Neural crest cell (in vitro differentiated cells): Measurements from ENCODE around the gene PPP2R2D. TPM values are rescaled to one million over a fixed set of nuclear protein-coding genes. Genes with fewer than 3 reads are reported as not detected.

Experiments used
- DNase-seq: peaks from one replicate; pipeline ENCODE4 v3.0.0; 2021; ENCODE audit warnings: low read depth, mixed read lengths, low spot score
- H3K27ac Mint-ChIP-seq: one replicate; pipeline ENCODE4 v1.8.0; 2021; ENCODE audit warnings: mild to moderate bottlenecking, mixed read lengths; ENCODE audit not compliant: unreplicated experiment
- H3K27me3 Mint-ChIP-seq: 2 replicates; pipeline ENCODE4 v1.8.0; 2021; ENCODE audit warnings: low read depth, mild to moderate bottlenecking, mixed read lengths
- H3K36me3 Mint-ChIP-seq: 2 replicates; pipeline ENCODE4 v1.8.0; 2021; ENCODE audit warnings: low read depth, mild to moderate bottlenecking, mixed read lengths
- H3K4me1 Mint-ChIP-seq: 2 replicates; pipeline ENCODE4 v1.8.0; 2021; ENCODE audit warnings: mixed read lengths
- H3K4me3 Mint-ChIP-seq: one replicate; pipeline ENCODE4 v1.8.0; 2021; ENCODE audit warnings: mild to moderate bottlenecking, mixed read lengths
- H3K9me3 Mint-ChIP-seq: 2 replicates; pipeline ENCODE4 v1.8.0; 2021; ENCODE audit warnings: mixed read lengths
- CTCF ChIP-seq: fragments of 200-600 bp; sonication (generic); conservative IDR thresholded peaks from 2 replicates; pipeline ENCODE4 v1.5.0; 2021; ENCODE audit warnings: antibody characterized with exemption, mild to moderate bottlenecking
- total RNA-seq: library from RNA; stranded (reverse); gene quantifications from 2 replicates; pipeline ENCODE4 v1.2.1, GENCODE V29; 2021

The PPP2R2D gene
- total RNA-seq, 1 donor from 2014 or later, result 39.3 TPM

- Mint-ChIP-seq H3K4me3 (no peak overlapping the region), H3K36me3 (peaks cover 8% of the 10 kb centered on the region), H3K27ac (no peak overlapping the region), H3K4me1 (peaks cover 25% of the 10 kb centered on the region), H3K9me3 (no peaks in the 10 kb centered on the region), H3K27me3 (no peaks in the 10 kb centered on the region)
- no peak for DNase-seq
- TF ChIP-seq CTCF, result no peak
These were observed 19.3 kb downstream of the PPP2R2D start for GRCh38 chr10:131920151-131920550.

GRCh38 chr10:131920693-131921092, 19.9 kb downstream of the PPP2R2D start:
- TF ChIP-seq CTCF, result no peak
- no peaks in the 10 kb centered on the region for H3K27me3 Mint-ChIP-seq
- DNase-seq, result no peak
- no peak overlapping the region for H3K4me3 Mint-ChIP-seq
- peaks cover 25% of the 10 kb centered on the region for H3K4me1 Mint-ChIP-seq
- no peaks in the 10 kb centered on the region for H3K9me3 Mint-ChIP-seq
- peak overlapping the region; percentile 45 for H3K27ac Mint-ChIP-seq
- peaks cover 13% of the 10 kb centered on the region for H3K36me3 Mint-ChIP-seq

GRCh38 chr10:131921184-131921583, 20.4 kb downstream of the PPP2R2D start:
- H3K27ac Mint-ChIP-seq, result peak overlapping the region; percentile 45
- no peak for TF ChIP-seq CTCF
- peaks cover 25% of the 10 kb centered on the region for H3K4me1 Mint-ChIP-seq
- peaks cover 13% of the 10 kb centered on the region for H3K36me3 Mint-ChIP-seq
- DNase-seq, result no peak
- no peak overlapping the region for H3K4me3 Mint-ChIP-seq
- no peaks in the 10 kb centered on the region for H3K9me3 Mint-ChIP-seq
- H3K27me3 Mint-ChIP-seq, result no peaks in the 10 kb centered on the region

GRCh38 chr10:131923038-131923756, 22.4 kb downstream of the PPP2R2D start:
- no peak for TF ChIP-seq CTCF
- no peaks in the 10 kb centered on the region for H3K27me3 Mint-ChIP-seq
- no peaks in the 10 kb centered on the region for H3K9me3 Mint-ChIP-seq
- no peak for DNase-seq
- no peak overlapping the region for H3K27ac Mint-ChIP-seq
- H3K36me3 Mint-ChIP-seq, result peaks cover 18% of the 10 kb centered on the region
- H3K4me3 Mint-ChIP-seq, result no peak overlapping the region
- H3K4me1 Mint-ChIP-seq, result peaks cover 39% of the 10 kb centered on the region

GRCh38 chr10:131925011-131925649, 24.3 kb downstream of the PPP2R2D start:
- Mint-ChIP-seq H3K36me3 (peaks cover 16% of the 10 kb centered on the region), H3K27ac (no peak overlapping the region), H3K27me3 (no peaks in the 10 kb centered on the region), H3K4me3 (no peak overlapping the region), H3K4me1 (peaks cover 56% of the 10 kb centered on the region), H3K9me3 (no peaks in the 10 kb centered on the region)
- DNase-seq, result no peak
- no peak for TF ChIP-seq CTCF
